GM12891 (cell line): ENCODE data around the gene ARFIP1.
A peak's percentile ranks its signal among the peaks of the same experiment; 100 is the strongest.

Source experiments
- DNase-seq: peaks from one replicate; pipeline ENCODE4 v3.0.0; 2011; ENCODE audit warnings: low spot score; ENCODE audit not compliant: insufficient read length
- FAIRE-seq: peaks from 2 replicates; lab custom pipeline; 2011; peaks lifted over from hg19 to GRCh38; lab: Jason Lieb, UNC
- PAX5 ChIP-seq: IDR thresholded peaks from 2 replicates; pipeline ENCODE4 v1.6.1; 2011; ENCODE audit warnings: low read length, moderate library complexity, mild to moderate bottlenecking; ENCODE audit not compliant: insufficient read depth, severe bottlenecking
- POLR2A ChIP-seq: IDR thresholded peaks from 2 replicates; pipeline ENCODE4 v1.6.1; 2011; ENCODE audit warnings: low read depth, low read length, control low read depth
- POLR2AphosphoS5 ChIP-seq: IDR thresholded peaks from 2 replicates; pipeline ENCODE4 v1.6.1; 2011; ENCODE audit warnings: low read depth, low read length, control low read depth
- POU2F2 ChIP-seq: IDR thresholded peaks from 2 replicates; pipeline ENCODE4 v1.6.1; 2011; ENCODE audit warnings: low read depth, mild to moderate bottlenecking, control low read depth, low read length, moderate library complexity
- SPI1 ChIP-seq: IDR thresholded peaks from 2 replicates; pipeline ENCODE4 v1.6.1; 2011; ENCODE audit warnings: low read depth, low read length, control low read depth
- TAF1 ChIP-seq: IDR thresholded peaks from 2 replicates; pipeline ENCODE4 v1.6.1; 2011; ENCODE audit warnings: low read depth, low read length, control low read depth

Gene ARFIP1

DNA sequence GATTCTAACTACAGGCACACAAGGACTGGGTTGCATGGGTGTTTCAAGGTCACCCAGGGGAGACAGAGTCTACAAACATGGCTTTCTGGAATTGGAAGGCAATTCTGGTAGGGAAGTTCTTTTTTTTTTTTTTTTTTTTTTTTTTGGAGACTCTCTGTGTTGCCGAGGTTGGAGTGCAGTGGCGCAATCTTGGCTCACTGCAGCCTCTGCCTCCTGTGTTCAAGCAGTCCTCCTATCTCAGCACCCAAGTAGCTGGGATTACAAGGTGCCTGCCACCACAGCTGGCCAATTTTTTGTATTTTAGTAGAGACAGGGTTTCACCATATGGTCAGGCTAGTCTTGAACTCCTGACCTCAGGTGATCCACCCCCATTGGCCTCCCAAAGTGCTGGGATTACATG, 140.1 kb downstream of the ARFIP1 start:
- FAIRE-seq = no peak
- DNase-seq = no peak
- no peak for TF ChIP-seq SPI1
- no peak for TF ChIP-seq TAF1
- no peak for TF ChIP-seq POLR2AphosphoS5

DNA sequence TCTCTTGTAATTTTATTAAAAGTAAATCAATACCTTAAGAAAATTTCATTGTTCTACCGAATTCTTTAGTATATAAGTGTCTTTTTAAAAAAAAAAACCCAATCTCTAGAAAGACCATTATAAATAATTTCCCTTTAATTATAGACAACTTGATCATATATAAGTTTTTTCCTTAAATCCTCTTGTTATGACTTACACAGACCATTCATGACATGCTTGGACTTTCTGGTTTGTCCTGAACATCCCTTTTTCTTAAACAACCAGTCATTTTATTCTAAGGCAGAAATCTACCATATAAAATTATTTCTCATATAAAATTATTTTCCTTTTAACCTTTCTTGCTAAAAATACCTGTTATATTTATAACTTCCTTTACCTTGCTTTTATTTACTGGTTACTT, 141.0 kb downstream of the ARFIP1 start:
- no peak for TF ChIP-seq SPI1
- no peak for TF ChIP-seq POLR2AphosphoS5
- no peak for TF ChIP-seq POLR2A
- no peak for TF ChIP-seq TAF1
- TF ChIP-seq PAX5 = no peak
- no peak for TF ChIP-seq POU2F2
- DNase-seq (no peak), FAIRE-seq (no peak)

DNA sequence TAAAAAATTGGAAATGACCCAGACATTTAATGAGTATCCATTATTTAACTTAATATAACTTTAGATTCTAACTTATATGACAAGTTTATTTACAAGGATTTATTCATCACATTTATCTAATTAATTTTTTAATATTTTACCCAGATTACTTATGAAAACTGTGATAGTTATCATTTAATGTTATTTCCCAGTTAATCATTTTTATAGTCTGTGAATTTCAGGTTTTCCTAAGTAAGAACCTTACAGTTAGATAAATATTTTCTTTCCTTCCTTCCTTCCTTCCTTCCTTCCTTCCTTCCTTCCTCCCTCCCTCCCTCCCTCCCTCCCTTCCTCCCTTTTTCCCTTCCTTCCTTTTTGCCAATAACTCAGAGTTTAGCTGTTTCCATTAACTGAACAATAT, 141.5 kb downstream of the ARFIP1 start:
- DNase-seq (no peak), FAIRE-seq (no peak)
- no peak for TF ChIP-seq POLR2A
- TF ChIP-seq SPI1 = no peak
- no peak for TF ChIP-seq POU2F2
- TF ChIP-seq PAX5 = no peak
- no peak for TF ChIP-seq TAF1
- no peak for TF ChIP-seq POLR2AphosphoS5

DNA sequence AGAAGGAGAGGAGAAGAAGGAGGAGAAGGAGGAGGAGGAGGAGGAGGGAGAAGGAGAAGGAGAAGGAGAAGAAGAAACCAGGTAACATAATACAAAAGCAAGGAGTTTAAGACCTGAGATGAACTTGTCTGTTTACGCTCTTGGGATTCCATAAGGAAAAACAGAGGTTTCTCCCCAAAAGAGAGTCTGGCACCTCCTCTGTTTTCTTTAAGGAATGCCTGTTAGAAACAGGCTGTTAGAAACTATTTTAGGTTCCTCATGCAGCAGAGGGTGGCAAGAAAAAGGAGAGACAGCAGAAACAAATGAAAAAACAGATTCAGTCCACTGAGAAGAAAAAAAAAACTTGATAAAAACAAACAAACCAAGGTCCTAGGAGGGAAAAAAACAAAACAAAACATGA, 146.1 kb downstream of the ARFIP1 start:
- FAIRE-seq = no peak
- TF ChIP-seq POLR2AphosphoS5 (no peak), SPI1 (no peak), PAX5 (no peak), POU2F2 (no peak)

DNA sequence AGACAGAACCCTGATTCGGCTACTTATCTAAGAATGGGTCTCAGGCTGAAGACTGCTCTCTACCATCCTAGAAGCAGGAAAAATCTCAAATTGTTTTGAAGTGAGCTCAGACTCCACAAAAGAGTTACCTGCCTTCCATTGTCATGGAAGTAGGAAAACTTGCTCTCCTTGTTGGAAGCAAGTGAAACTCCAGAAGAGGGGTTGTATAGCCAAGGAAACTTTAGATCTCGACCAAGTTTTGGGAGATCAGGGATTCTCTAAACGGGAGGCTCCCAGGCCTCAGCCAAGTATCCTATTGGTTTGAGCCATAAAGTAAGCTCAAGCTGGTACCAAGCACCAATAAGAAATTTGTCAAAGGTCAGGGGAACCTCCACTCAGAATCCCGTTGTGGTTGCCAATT, 147.2 kb downstream of the ARFIP1 start:
- TF ChIP-seq TAF1 = no peak
- TF ChIP-seq POLR2AphosphoS5 = no peak
- TF ChIP-seq SPI1 = no peak
- TF ChIP-seq PAX5 = no peak
- no peak for TF ChIP-seq POLR2A
- no peak for TF ChIP-seq POU2F2
- FAIRE-seq (no peak), DNase-seq (no peak)

More for the DNA sequence above, 146.1 kb downstream of the ARFIP1 start:
- no peak for DNase-seq

DNA sequence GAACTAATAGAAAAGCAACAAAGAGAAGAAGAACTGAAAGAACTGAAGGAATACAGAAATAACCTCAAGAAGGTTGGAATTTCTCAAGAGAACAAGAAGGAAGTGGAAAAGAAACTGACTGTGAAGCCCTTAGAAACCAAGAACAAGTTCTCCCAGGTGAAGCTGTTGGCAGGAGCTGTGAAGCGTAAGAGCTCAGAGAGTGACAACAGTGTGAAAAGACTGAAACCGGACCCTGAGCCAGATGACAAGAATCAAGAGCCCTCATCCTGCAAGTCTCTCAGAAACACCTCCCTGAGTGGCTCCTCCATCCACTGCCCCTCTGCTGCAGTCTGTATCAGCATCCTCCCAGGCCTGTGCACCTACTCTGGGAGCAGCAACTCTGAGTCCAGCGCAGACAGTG, 148.0 kb downstream of the ARFIP1 start:
- no peak for DNase-seq
- FAIRE-seq = no peak
- TF ChIP-seq TAF1 (no peak), POLR2A (no peak), POLR2AphosphoS5 (no peak), PAX5 (no peak), POU2F2 (no peak), SPI1 (no peak)

DNA sequence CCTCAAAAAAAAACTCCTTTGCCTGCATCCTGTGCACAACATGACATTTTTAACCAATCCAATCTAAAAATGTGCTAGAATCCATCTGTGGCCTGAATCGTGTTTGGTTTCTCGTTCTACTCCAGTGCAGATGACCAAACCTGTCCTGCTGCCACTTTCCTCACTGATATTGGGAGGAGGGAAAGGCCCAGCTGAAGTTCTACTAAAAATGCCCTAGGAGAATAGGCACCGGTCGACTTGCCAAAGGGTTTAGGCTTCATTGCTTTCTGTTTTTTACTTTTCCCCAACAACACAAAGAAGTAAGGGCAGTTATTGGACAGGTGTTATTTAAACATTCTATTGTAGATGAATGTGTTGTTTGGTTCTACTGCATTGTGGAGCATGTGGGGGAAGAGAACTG, 148.5 kb downstream of the ARFIP1 start:
- no peak for FAIRE-seq
- no peak for DNase-seq
- TF ChIP-seq POU2F2 = no peak
- no peak for TF ChIP-seq POLR2A
- TF ChIP-seq POLR2AphosphoS5 = no peak
- no peak for TF ChIP-seq TAF1
- TF ChIP-seq SPI1 = no peak
- no peak for TF ChIP-seq PAX5

DNA sequence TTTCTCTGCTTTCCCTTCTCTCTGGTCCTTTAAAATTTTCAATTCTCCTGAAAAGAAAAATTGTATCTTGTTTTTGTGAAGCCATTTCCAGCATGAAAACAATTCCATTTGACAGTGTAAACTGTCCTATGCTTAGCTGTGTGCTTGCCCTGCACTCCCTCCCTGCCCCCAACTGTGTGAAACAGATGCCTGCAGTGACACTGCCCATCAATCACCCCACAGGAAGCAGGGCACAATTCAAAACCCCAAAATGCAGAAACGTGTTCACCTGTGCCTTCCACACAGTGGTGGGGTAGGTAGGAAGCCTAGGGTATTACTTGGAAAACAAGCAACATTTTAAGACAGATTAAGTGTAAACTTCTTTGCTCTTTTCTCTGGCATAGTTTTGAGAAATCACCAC, 150.1 kb downstream of the ARFIP1 start:
- FAIRE-seq (no peak), DNase-seq (no peak)
- TF ChIP-seq SPI1 = no peak
- no peak for TF ChIP-seq POLR2AphosphoS5
- TF ChIP-seq POLR2A = no peak

DNA sequence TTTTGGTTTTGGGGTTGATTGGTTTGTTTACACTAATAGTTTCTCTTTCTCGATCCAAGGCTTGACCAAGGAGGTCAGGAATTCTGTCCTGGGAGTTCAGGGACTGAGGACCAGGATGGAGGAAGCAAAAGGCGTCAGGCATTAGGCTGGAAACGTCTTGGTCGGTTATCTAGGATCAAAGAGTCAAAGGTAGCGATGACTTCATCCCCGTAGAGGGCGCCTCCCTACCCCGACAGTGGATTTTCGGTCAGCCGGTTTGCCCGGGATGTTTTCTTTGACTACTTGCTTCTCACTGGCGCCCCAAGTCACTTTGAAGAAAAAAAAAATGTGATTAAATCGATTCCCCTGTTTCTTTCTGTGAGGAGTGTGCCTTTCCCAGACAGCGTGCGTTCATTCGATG, 155.4 kb downstream of the ARFIP1 start:
- DNase-seq (peak; percentile 25), FAIRE-seq (peak; percentile 72)
- TF ChIP-seq POLR2A (no peak), POU2F2 (no peak)

DNA sequence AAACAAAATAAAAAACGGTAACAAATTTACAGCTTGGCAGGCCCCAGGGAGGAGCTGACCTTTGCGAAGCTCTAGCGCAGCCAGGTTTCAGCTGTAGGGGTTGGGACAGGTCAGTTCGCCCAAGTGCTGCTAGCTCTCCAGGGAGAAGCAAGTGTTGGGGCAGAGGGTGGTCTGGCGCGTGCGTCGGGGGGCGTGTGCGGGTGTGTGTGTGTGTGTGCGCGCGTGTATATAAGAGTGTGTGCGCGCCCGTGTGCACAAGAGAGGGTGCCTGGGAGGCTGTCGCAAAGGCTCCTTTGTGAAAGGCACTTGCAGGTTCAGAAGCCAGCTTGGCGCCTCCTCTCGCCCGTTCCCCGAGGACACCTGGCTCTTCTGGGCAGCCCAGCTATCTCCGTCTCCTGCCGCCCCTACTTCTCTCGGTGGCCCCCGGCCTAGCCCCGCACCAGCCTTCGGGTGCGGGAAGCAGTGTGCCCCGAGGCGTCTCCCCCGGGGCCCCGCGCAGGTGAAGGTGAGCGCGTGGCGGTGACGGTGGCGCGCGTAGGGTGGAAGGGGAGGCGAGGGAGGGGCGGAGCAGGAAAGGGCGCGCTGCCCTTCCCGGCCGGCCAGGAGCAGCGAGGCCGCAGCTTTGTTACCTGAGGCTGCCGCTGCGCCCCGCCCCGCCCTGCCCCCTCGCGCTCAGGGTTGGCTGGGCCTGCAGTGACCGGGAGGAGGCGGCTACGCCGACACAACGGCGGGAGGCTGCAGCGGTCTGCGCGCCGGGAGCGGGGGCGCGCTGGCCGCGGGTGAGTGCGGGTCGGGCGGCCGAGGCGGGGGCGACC, 156.1 kb downstream of the ARFIP1 start, which contains the start of gene FHDC1:
Gene FHDC1, plus strand, starts transcription at position 693 of the 815 bp plus-strand sequence. CDS start 6,735 bp downstream, outside the sequence.
- DNase-seq (peak; percentile 44), FAIRE-seq (peak; percentile 68)
- no peak for TF ChIP-seq SPI1
- no peak for TF ChIP-seq POLR2AphosphoS5
- no peak for TF ChIP-seq POU2F2
- TF ChIP-seq POLR2A = no peak
- no peak for TF ChIP-seq PAX5
- no peak for TF ChIP-seq TAF1
